ENCODE data around the gene TTLL11.

DNA sequence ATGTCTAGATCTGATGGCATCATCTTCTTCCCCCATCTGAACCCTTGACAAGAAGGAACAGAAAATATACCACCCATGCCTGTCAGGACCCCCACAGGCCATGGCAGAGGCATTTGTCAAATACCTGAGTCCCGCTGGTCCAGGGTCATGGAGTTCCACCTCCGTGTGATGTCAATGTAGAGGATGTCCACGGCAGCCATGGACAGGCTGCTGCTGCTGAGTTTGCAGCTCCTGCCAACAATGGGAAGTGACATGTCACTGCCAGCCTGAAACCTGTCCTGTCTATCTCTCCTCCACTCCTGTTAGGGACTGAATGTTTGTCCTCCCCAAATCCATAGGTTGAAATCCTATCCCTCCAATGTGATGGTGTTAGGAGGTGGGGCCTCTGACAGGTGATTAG, 232.9 kb downstream of the TTLL11 start:
- TF ChIP-seq YY1 (IDR thresholded peaks at IDR 0.05; ENCODE audit: low read depth) (no peak), EP300 (IDR thresholded peaks at IDR 0.05; ENCODE audit: borderline replicate concordance in 1 of 2, low read depth in 1 of 2, low read length in 1 of 2) (no peak), POLR2AphosphoS5 (IDR thresholded peaks at IDR 0.05; ENCODE audit: low read depth, low read length) (no peak), REST (IDR thresholded peaks at IDR 0.05; ENCODE audit: low read depth, low read length) (no peak), SMC3 (IDR thresholded peaks at IDR 0.05; ENCODE audit: low read depth, low read length) (no peak), TAF1 (IDR thresholded peaks at IDR 0.05; ENCODE audit: borderline replicate concordance, low read depth, low read length) (no peak), USF2 (IDR thresholded peaks at IDR 0.05; ENCODE audit: borderline replicate concordance, low read depth, low read length) (no peak), FOXJ3 (CRISPR knock-in tag; IDR thresholded peaks at IDR 0.05) (no peak), RAD21 (IDR thresholded peaks at IDR 0.05; ENCODE audit: low read length) (no peak), NRF1 (IDR thresholded peaks at IDR 0.05; ENCODE audit: low read depth, low read length) (no peak)
- TF ChIP-seq, protein P1, sequence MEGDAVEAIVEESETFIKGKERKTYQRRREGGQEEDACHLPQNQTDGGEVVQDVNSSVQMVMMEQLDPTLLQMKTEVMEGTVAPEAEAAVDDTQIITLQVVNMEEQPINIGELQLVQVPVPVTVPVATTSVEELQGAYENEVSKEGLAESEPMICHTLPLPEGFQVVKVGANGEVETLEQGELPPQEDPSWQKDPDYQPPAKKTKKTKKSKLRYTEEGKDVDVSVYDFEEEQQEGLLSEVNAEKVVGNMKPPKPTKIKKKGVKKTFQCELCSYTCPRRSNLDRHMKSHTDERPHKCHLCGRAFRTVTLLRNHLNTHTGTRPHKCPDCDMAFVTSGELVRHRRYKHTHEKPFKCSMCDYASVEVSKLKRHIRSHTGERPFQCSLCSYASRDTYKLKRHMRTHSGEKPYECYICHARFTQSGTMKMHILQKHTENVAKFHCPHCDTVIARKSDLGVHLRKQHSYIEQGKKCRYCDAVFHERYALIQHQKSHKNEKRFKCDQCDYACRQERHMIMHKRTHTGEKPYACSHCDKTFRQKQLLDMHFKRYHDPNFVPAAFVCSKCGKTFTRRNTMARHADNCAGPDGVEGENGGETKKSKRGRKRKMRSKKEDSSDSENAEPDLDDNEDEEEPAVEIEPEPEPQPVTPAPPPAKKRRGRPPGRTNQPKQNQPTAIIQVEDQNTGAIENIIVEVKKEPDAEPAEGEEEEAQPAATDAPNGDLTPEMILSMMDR (IDR thresholded peaks at IDR 0.05) = no peak
- TF ChIP-seq, protein P2, sequence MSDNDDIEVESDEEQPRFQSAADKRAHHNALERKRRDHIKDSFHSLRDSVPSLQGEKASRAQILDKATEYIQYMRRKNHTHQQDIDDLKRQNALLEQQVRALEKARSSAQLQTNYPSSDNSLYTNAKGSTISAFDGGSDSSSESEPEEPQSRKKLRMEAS (IDR thresholded peaks at IDR 0.05; ENCODE audit: low read depth) = no peak

All from SK-N-SH (cell line).